Measurements from ENCODE around the gene TSC22D1. TPM values are rescaled to one million over a fixed set of nuclear protein-coding genes. Genes with fewer than 3 reads are reported as not detected.

The TSC22D1 gene
- total and polyA plus RNA-seq, 2 of the 4 experiments (the other 2 are of a cell fraction), result 30.8 to 42.2 TPM

GRCh38 chr13:44546164-44546563, 30.0 kb downstream of the TSC22D1 start:
- H2BK5ac ChIP-seq (ENCODE audit: low read depth, low read length, poor library complexity, severe bottlenecking), result no peak overlapping the region
- ChIA-PET POLR2A (ENCODE audit: unreplicated experiment) (no interaction called here), CTCF (interaction anchor here (0.6 kb wide), 1 partner anchor 18 kb away, joined by 3 read pairs; no protein-coding TSS in a partner anchor)
- TF ChIP-seq SMC3 (IDR thresholded peaks at IDR 0.05; ENCODE audit: low read depth, low read length), result no peak
- TF ChIP-seq CHD1 (IDR thresholded peaks at IDR 0.05; ENCODE audit: low read depth, low read length), result no peak
- TF ChIP-seq CEBPB (IDR thresholded peaks at IDR 0.05; ENCODE audit: low read depth, low read length), result no peak
- TF ChIP-seq MAZ (IDR thresholded peaks at IDR 0.05; ENCODE audit: borderline replicate concordance, low read depth, low read length), result no peak
- no peak for TF ChIP-seq NFE2L2 (IDR thresholded peaks at IDR 0.05; ENCODE audit: low read depth, low read length)
- no peak for TF ChIP-seq POLR2A (IDR thresholded peaks at IDR 0.05; ENCODE audit: low read depth, low read length)
- no peak for TF ChIP-seq BHLHE40 (IDR thresholded peaks at IDR 0.05; ENCODE audit: low read depth, low read length)
- TF ChIP-seq USF2 (IDR thresholded peaks at IDR 0.05; ENCODE audit: low read depth, low read length), result no peak
- TF ChIP-seq RCOR1 (IDR thresholded peaks at IDR 0.05; ENCODE audit: insufficient replicate concordance, low read length), result no peak
- TF ChIP-seq MXI1 (IDR thresholded peaks at IDR 0.05; ENCODE audit: borderline replicate concordance, low read depth, low read length), result no peak
- no peak for TF ChIP-seq CTCF (conservative IDR thresholded peaks at IDR 0.05; ENCODE audit: low read depth, low read length)
- TF ChIP-seq MAFK (IDR thresholded peaks at IDR 0.05; ENCODE audit: low read depth, low read length), result no peak
- TF ChIP-seq FOS (IDR thresholded peaks at IDR 0.05; ENCODE audit: low read depth, low read length), result no peak
- TF ChIP-seq RFX5 (IDR thresholded peaks at IDR 0.05; ENCODE audit: low read depth, low read length), result no peak
- no peak for TF ChIP-seq RAD21 (IDR thresholded peaks at IDR 0.05; ENCODE audit: low read length)
- TF ChIP-seq ELK1 (IDR thresholded peaks at IDR 0.05; ENCODE audit: borderline replicate concordance, low read depth, low read length), result no peak
- no CpG with 5 or more reads among the region's 1 CpG for WGBS, 2 experiments (ENCODE audit: extremely low coverage in 2 of 2, insufficient read length in 1 of 2)
- in situ Hi-C loops (cut with MboI; ENCODE audit: low sequenced_read_pairs) (no loop called here), dilution Hi-C loops (cut with HindIII; ENCODE audit: low sequenced_read_pairs, unreplicated experiment) (no loop called here), intact Hi-C loops (cut with micrococcal nuclease) (no loop called here)
- no peak overlapping the region for H4K91ac ChIP-seq (ENCODE audit: insufficient read depth, low read depth, low read length)
- H3K9ac ChIP-seq (ENCODE audit: low read depth, low read length), result no peak overlapping the region
- no peak overlapping the region for H3K18ac ChIP-seq (ENCODE audit: low read depth, low read length)
- no peak overlapping the region for H3K56ac ChIP-seq (ENCODE audit: extremely low read depth, insufficient read depth, low read length)
- H2AK9ac ChIP-seq (replicated peaks; ENCODE audit: low read depth, low read length, poor library complexity), result no peak overlapping the region
- peaks cover 7% of the 10 kb centered on the region; the same call in 1 of the 2 replicates for H4K20me1 ChIP-seq (ENCODE audit: insufficient read depth, low read length)
- no peaks in the 10 kb centered on the region for H3K27me3 ChIP-seq (ENCODE audit: control insufficient read depth, insufficient read depth, low read length)
- no peak overlapping the region for H2BK120ac ChIP-seq (ENCODE audit: low read depth, low read length)
- H2AFZ ChIP-seq (replicated peaks; ENCODE audit: low read length, poor library complexity), result no peak overlapping the region
- no peak overlapping the region for H3K27ac ChIP-seq (ENCODE audit: insufficient read depth, low read length)
- H3K23ac ChIP-seq (ENCODE audit: low read depth, low read length), result no peak overlapping the region
- H4K5ac ChIP-seq (ENCODE audit: low read depth, low read length), result no peak overlapping the region
- no peak for ATAC-seq (ENCODE audit: low read depth)
- no peak overlapping the region for H2BK20ac ChIP-seq (ENCODE audit: low read depth, low read length)
- no peak overlapping the region for H3K4ac ChIP-seq (ENCODE audit: low read depth, low read length)
- peaks cover 5% of the 10 kb centered on the region; the same call in 1 of the 2 replicates for H3K36me3 ChIP-seq (ENCODE audit: control insufficient read depth, insufficient read depth, low read length)
- no peak overlapping the region for H3K4me2 ChIP-seq (ENCODE audit: low read depth, low read length)
- H3K14ac ChIP-seq (replicated peaks; ENCODE audit: low read depth, low read length), result no peak overlapping the region; the same call in 1 of the 2 replicates
- H2AK5ac ChIP-seq (ENCODE audit: low read depth, low read length), result no peak overlapping the region
- H3K4me3 ChIP-seq (ENCODE audit: insufficient read depth, low read depth, low read length), result no peak overlapping the region
- H3K9me3 ChIP-seq (ENCODE audit: control insufficient read depth, insufficient read depth, low read length), result no peaks in the 10 kb centered on the region
- H4K8ac ChIP-seq (ENCODE audit: low read depth in 2 of 2, low read length in 2 of 2), result no peak overlapping the region
- DNase-seq, result no peak
- no peaks in the 10 kb centered on the region for H3K4me1 ChIP-seq (ENCODE audit: control insufficient read depth, insufficient read depth, low read length)
- no peak overlapping the region for H2BK15ac ChIP-seq (ENCODE audit: low read depth, low read length)
- H3K79me1 ChIP-seq (ENCODE audit: low read depth in 1 of 2, low read length in 2 of 2), result peaks cover 19 to 37% of the 10 kb centered on the region in 2 experiments
- BruUV-seq (replicated peaks), result no TSS peak
- peaks cover 6% of the 10 kb centered on the region for H3K9me1 ChIP-seq (ENCODE audit: insufficient read depth, low read length)

Measured in IMR-90 (cell line).